C4-2B (cell line): ENCODE results near the gene ACSM5.

Source experiments
- H3K27ac ChIP-seq: fragments of 450-650 bp; 2 replicates; pipeline ENCODE4 v1.5.1; 2017
- ZFX ChIP-seq: fragments of 450-650 bp; IDR thresholded peaks from 2 replicates; pipeline ENCODE4 v1.6.1; 2017
- TF ChIP-seq, protein P1 (sequence below): fragments of 450-650 bp; conservative IDR thresholded peaks from 2 replicates; pipeline ENCODE4 v1.5.1; 2017; ENCODE audit warnings: mild to moderate bottlenecking

The ACSM5 gene

GRCh38 chr16:20399185-20399584 is 10.1 kb upstream of the ACSM5 start:
- no peak for TF ChIP-seq ZFX
- TF ChIP-seq, protein P1, sequence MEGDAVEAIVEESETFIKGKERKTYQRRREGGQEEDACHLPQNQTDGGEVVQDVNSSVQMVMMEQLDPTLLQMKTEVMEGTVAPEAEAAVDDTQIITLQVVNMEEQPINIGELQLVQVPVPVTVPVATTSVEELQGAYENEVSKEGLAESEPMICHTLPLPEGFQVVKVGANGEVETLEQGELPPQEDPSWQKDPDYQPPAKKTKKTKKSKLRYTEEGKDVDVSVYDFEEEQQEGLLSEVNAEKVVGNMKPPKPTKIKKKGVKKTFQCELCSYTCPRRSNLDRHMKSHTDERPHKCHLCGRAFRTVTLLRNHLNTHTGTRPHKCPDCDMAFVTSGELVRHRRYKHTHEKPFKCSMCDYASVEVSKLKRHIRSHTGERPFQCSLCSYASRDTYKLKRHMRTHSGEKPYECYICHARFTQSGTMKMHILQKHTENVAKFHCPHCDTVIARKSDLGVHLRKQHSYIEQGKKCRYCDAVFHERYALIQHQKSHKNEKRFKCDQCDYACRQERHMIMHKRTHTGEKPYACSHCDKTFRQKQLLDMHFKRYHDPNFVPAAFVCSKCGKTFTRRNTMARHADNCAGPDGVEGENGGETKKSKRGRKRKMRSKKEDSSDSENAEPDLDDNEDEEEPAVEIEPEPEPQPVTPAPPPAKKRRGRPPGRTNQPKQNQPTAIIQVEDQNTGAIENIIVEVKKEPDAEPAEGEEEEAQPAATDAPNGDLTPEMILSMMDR: no peak
- no peak overlapping the region for H3K27ac ChIP-seq

DNA sequence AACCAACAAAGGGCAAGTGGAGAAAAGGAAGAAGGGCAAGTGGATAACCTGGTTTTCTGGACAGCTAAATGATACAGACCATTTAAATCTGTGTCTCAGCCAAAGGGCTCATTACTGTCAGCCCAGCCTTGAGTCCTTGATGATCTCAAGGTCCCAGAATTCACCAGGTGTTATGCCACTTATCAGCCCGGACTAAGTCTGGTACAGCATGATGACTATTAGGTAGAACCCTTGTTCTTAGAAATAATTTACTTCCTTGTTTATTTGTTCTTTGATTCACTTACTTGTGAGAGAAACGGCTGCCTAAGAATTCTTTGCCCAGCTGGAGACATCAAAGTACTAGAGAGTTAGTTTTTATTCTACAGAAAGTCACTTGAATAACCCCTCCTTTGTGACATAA is 8.3 kb upstream of the ACSM5 start:
- TF ChIP-seq, protein P1: no peak
- TF ChIP-seq ZFX: no peak
- H3K27ac ChIP-seq: peak overlapping the region; percentile 11; the same call in 1 of the 2 replicates

- TF ChIP-seq, protein P1: no peak
- no peak for TF ChIP-seq ZFX
- peak overlapping the region; percentile 11; the same call in 1 of the 2 replicates for H3K27ac ChIP-seq
Observed at GRCh38 chr16:20401475-20402016, 7.8 kb upstream of the ACSM5 start.

DNA sequence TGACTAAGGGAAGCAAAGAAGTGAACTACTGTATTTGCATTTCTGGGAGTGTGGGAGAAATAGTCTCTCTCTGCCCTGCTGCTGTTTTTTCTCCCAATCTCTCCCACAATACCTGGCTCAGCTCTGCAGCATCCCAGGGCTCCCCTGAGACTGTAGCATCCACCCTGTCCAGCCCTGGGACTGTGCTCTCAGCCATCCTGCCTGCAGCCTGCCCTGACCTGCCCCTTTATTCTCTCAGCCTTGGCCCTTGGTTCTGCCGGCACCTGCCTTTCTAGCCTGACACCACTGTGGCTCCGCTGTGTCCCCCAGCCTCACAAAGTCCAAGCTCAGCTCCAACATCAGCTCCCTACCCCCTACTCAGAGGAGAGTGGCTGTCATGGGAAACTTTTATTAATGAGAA is 6.7 kb upstream of the ACSM5 start:
- H3K27ac ChIP-seq: no peak overlapping the region
- TF ChIP-seq ZFX: no peak
- TF ChIP-seq, protein P1: no peak

DNA sequence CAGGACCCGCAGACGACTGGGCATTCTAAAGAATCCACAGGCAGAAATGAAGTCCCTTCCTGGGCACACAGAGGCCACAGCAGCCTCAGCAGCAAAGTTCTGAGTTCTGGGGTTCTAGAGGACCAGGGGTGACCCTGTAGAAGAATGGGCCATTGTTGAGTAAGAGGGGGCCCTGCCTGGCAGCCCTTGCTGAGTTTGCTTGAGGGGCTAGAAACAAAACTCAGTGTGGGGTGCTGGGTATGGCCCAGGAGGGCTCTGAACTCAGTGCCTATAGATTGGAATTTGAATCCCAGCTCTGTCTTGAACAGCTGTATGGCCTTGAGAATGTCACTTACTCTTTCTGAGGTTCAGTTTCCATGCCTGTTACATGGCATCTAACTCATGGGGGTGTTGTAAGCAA is 4.7 kb upstream of the ACSM5 start, which contains the start of gene PDILT:
TSS of gene PDILT (minus strand) at position 101 of the 400 bp plus-strand sequence. CDS start 5,437 bp downstream, outside the sequence.
- H3K27ac ChIP-seq: no peak within 1 kb of the TSS
- TF ChIP-seq, protein P1: no peak
- TF ChIP-seq ZFX: no peak

DNA sequence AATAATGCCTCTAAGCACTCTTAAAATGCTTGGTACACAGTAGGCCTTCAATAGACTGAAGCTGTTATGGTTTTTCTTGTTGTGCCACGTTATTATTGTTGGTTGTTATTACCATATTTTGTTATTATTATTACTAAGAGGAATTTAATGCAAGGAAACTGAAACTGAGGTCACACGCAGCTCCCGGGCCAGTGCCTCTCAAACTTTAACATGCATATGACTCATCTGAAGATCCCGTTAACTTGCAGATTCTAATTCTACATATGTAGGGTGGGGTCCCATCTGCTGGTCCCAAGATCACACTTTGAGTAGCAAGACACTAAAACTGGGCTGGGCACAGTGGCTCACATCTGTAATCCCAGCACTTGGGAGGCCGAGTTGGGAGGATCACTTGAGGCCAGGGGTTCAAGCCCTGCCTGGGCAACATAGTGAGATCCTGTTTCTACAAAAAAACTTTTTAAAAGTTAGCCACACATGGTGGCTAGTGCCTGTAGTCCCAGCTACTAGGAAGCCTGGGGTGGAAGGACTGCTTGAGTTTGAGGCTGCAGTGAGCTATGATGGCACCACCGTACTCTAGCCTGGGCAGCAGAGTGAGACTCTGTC is 888 bp downstream of the ACSM5 start:
- TF ChIP-seq, protein P1: no peak
- TF ChIP-seq ZFX: no peak
- no peak overlapping the region for H3K27ac ChIP-seq

DNA sequence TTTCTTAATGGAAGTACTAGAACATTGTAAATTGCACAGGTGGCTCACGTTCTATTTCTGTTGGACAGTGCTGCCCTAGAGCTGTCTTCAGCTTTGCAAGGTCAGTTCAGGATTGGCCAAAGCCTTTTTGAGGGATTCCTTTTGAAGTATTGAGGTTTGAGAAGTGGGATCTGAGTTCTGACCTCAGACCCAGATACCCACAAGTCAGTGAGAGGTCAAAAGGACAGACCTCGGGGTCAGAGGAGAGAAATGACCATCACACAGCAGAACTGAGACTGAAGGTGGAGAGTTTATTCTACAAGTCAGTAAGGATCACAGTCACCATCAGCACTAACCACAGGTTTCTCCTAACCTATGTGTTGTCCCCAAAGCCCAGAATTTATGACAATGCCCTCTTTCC is 1.7 kb downstream of the ACSM5 start:
- H3K27ac ChIP-seq: no peak overlapping the region

More for the DNA sequence above, 1.7 kb downstream of the ACSM5 start:
- no peak for TF ChIP-seq ZFX
- TF ChIP-seq, protein P1: no peak
